A549 treated with CpdA at 1 μM for 4 hours (cell line): Measurements from ENCODE around the gene IGFLR1. TPM values are rescaled to one million over a fixed set of nuclear protein-coding genes. Genes with fewer than 3 reads are reported as not detected.

Source experiments
- total RNA-seq: library from RNA; stranded (reverse); fragments of 200-300 nt; extraction: Qiagen RNA extraction; gene quantifications from 5 replicates; pipeline ENCODE4 v1.2.3, GENCODE V29; 2022; ENCODE audit warnings: low read depth

Gene IGFLR1
- 9.3 to 12.6 TPM (median 11.0 TPM) in 5 replicates for total RNA-seq

GRCh38 chr19:35742121-35742724 lies at the start of gene IGFLR1:
Gene IGFLR1 (minus strand): TSS chr19:35742452. CDS start chr19:35741180, 1,272 bp downstream.

DNA sequence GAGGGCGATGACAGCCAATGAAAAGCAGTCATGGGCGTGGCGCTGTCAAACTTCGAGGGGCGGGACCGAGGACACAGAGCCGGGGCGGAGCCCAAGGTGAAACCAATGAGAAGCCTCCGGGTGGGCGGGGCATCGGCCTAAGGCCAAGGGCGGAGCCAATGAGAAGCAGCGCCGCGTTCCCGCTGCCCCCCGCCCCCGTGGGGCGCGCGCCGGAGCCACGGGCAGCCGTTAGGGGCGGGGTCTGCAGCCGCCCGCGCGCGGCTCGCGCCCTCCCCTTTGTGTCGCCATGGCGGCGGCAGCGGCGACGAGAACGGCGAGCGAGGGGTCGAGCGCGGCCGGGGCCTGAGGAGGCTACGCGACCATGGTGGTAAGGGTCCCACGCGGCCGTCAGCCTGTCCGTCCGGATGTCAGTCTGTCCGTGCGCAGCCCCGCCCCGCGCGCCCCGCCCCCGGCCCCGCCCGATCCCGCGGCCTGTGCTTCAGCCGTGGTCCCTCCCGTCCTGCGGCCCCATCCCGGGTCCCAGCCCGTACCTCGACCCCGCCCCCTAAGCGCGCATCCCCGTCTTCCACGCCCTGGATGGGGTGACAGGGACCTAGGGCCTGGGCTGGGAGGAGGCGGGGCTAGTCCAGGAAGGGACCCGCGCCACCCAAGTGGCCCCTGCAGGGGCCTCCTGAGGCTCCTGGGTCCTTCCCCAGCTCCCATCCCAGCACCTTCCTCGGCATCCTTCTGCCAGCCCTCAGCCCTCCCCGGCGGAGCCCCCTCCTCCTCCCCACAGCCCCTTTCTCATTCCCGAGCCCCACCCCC lies 33.2 kb upstream of the IGFLR1 start, which contains the start of gene ARHGAP33:
ARHGAP33 (plus strand) TSS at position 267 of the 804 bp plus-strand sequence; CDS start at position 362, 95 bp downstream.

GRCh38 chr19:35757749-35758608 lies 15.7 kb upstream of the IGFLR1 start, which contains the start of gene PROSER3:
Gene PROSER3 (plus strand): TSS chr19:35758176. CDS start chr19:35758216, 40 bp downstream.

DNA sequence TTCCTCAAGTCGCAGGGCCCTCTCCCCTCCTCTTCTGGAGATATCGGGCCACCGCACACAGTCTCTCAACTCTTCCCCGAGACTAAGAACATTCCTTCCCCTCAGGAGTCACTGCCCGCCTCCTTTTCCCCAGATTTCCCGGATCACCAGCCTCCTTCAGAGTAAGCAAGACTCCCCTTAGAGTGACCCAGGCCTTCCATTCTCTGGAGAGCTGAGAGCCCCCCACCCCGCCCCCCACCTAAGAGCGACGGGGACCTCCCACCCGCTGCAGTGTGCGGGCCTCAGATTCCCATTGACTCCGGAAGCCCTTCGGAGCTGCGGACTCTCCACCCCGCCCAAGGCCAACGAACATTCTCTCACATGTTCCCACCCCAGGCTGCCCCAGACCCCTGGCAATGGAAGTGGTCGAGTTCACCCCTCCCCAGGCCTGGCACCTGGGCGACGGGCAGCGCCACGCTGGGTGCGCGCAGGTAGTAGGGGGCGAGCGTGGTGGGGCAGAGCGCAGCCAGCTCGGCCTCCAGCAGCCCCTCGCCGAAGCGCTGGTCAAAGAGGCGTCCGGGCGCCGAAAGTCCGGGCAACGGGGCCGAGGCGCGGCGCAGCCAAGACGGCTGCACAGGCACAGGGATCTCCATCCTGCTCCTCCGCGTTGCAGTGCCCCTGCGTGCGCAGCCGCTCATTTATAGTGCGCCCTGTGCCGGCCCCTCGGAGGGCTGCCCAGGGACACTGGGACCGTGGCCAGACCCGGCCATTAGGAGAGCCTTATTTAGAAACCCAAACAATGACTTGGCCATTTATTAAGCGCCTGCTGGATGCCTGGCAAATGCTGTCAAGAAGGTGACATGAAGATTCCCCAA lies 14.4 kb upstream of the IGFLR1 start, which contains the start of gene HSPB6:
HSPB6 (minus strand) TSS at position 653 of the 854 bp plus-strand sequence; CDS start at position 632, 21 bp downstream.

DNA sequence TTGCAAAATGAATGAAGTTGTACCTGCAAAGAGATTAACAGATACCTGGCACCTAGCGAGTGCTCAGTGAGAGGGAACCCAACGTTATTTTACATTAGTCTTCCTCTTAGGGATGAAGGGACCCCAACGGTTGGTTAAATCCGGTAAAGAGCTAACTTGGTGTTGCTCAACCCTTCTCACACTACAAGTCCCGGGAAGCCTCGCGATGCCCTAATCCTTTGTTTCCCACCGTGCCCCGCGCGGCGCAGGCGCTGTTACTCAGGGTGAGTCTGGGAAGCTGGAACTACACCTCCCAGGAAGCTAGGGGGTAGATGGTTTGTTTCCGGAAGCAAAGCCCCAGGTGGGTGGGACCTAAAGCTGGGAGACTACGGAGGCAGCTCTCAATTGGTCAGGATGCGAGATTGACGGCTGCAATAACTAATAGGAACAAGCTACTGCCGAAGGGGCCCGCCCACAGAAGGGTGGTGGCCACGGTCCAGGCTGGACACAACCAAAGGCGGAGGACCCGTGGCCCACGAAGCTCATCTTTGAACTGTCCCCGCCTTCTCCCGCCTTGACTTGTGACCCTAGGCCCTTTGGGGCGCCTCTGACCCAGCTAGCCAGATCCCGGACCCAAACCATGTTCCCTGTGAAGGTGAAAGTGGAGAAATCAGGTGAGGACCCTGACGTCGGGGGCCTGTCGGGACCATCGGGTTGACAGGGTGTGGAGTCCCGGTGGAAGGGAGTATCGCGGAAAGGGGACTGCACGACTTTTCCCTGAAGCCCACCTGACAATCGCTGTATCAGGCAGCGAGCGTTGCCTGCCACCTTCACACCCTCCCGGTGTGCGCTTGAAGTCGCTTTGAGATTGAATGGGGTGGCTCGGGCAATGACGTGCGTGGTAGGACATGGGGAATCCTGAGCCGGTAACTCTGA lies 6.1 kb upstream of the IGFLR1 start, which contains the start of gene LIN37:
LIN37 (plus strand) TSS at position 471 of the 915 bp plus-strand sequence; CDS start at position 620, 149 bp downstream.

DNA sequence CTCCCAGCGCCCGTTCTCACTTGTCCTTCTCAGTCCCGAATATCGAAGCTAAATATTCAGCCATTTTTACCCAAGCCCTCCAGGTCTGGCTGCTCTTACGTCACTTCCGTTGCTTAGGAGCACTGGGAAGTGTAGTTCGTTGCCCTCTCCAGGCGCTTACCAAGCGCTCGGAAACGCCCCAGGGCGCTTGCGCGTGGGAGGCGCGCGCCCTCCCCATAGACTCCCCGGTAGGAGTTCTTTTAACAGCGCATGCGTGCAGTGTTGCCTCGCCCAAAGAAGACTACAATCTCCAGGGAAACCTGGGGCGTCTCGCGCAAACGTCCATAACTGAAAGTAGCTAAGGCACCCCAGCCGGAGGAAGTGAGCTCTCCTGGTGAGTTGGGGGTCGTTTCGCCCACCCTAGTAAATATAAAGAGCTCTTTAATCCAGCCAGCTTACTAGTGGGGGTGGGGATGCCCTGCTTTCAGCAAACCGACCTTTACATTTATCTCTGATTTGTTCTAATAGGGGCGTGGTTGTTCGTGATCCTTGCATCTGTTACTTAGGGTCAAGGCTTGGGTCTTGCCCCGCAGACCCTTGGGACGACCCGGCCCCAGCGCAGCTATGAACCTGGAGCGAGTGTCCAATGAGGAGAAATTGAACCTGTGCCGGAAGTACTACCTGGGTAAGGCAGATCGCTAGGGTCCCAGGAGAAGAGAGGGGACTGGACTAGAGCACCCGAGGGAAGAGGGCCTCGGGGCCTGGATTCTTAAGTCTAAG lies 3.3 kb upstream of the IGFLR1 start, which contains the start of the genes PSENEN and U2AF1L4:
PSENEN (plus strand) TSS at position 324 of the 759 bp plus-strand sequence; CDS start at position 604, 280 bp downstream.
U2AF1L4 (minus strand) TSS at position 91 of the 759 bp plus-strand sequence; CDS start at position 64, 27 bp downstream.

DNA sequence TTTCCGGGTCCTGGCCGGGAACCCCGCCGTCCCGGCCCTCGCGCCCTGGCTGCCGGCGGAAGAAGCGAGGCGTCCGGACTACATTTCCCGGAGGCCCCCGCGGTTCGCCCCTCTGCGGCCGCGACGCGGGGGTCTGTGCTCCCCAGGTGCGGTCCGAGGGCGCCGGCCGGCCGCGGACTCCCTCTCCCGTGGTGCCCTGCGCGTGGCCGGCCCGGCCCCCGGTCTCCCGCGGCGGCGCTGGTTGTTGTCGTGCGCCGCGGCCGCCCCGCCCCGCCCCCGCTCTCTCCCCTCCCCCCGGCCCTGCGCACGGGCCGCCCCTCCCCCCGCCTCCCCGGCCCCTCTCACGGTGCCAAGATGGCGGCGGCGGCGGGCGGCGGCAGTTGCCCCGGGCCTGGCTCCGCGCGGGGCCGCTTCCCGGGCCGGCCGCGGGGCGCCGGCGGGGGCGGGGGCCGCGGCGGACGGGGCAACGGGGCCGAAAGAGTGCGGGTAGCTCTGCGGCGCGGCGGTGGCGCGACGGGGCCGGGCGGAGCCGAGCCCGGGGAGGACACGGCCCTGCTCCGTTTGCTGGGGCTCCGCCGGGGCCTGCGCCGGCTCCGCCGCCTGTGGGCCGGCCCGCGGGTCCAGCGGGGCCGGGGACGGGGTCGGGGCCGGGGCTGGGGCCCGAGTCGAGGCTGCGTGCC lies 24.4 kb downstream of the IGFLR1 start, which contains the start of gene KMT2B:
KMT2B (plus strand) TSS at position 339 of the 680 bp plus-strand sequence; CDS start at position 355, 16 bp downstream.

GRCh38 chr19:35704218-35704617 lies 38.0 kb downstream of the IGFLR1 start, which contains the start of gene ZBTB32:
Gene ZBTB32 (plus strand): TSS chr19:35704558. CDS start chr19:35714627, 10,069 bp downstream.

Other genes with a start within 250 kb of the IGFLR1 start
- gene DMKN, start 228.8 kb downstream of the IGFLR1 start, total RNA-seq, result 30.7 to 39.2 TPM (median 32.3 TPM) in 5 replicates
- 3.3 to 4.8 TPM (median 3.7 TPM) in 5 replicates for gene SBSN, start 214.1 kb downstream of the IGFLR1 start, total RNA-seq
- not detected in 5 replicates for gene GAPDHS, start 209.0 kb downstream of the IGFLR1 start, total RNA-seq
- gene TMEM147, start 196.8 kb downstream of the IGFLR1 start, total RNA-seq, result 333 to 446 TPM (median 432 TPM) in 5 replicates
- 0.01 TPM in 1 of 5 replicates, not detected in the others for gene ATP4A, start 178.8 kb downstream of the IGFLR1 start, total RNA-seq
- not detected in 5 replicates for gene PMIS2, start 156.3 kb downstream of the IGFLR1 start, total RNA-seq
- gene HAUS5, start 129.7 kb downstream of the IGFLR1 start, total RNA-seq, result 12.9 to 17.2 TPM (median 14.8 TPM) in 5 replicates
- 143 to 210 TPM (median 201 TPM) in 5 replicates for gene RBM42, start 113.4 kb downstream of the IGFLR1 start, total RNA-seq
- gene ETV2, start 100.7 kb downstream of the IGFLR1 start, total RNA-seq, result 1.5 to 2.6 TPM (median 2.4 TPM) in 5 replicates
- 1,280 to 1,484 TPM (median 1,422 TPM) in 5 replicates for gene COX6B1, start 94.1 kb downstream of the IGFLR1 start, total RNA-seq
- gene UPK1A, start 75.9 kb downstream of the IGFLR1 start, total RNA-seq, result 0.62 to 1.1 TPM (median 0.86 TPM) in 5 replicates
- gene ZBTB32, start 37.9 kb downstream of the IGFLR1 start, total RNA-seq, result not detected in 5 replicates
- 51.4 to 66.0 TPM (median 58.9 TPM) in 5 replicates for gene KMT2B, start 24.4 kb downstream of the IGFLR1 start, total RNA-seq
- gene U2AF1L4, start 3.0 kb upstream of the IGFLR1 start, total RNA-seq, result 26.6 to 28.4 TPM (median 27.0 TPM) in 5 replicates
- 278 to 327 TPM (median 289 TPM) in 5 replicates for gene PSENEN, start 3.2 kb upstream of the IGFLR1 start, total RNA-seq
- gene LIN37, start 6.1 kb upstream of the IGFLR1 start, total RNA-seq, result 17.4 to 27.7 TPM (median 23.3 TPM) in 5 replicates
- 0.26 to 0.50 TPM (median 0.38 TPM) in 5 replicates for gene HSPB6, start 14.6 kb upstream of the IGFLR1 start, total RNA-seq
- 23.9 to 34.7 TPM (median 27.4 TPM) in 5 replicates for gene PROSER3, start 15.7 kb upstream of the IGFLR1 start, total RNA-seq
- gene ARHGAP33, start 33.1 kb upstream of the IGFLR1 start, total RNA-seq, result 3.5 to 8.1 TPM (median 5.6 TPM) in 5 replicates
- 0.17 to 0.50 TPM (median 0.25 TPM) in 5 replicates for gene PRODH2, start 70.4 kb upstream of the IGFLR1 start, total RNA-seq
- 0.41 to 0.83 TPM (median 0.49 TPM) in 5 replicates for gene NPHS1, start 110.1 kb upstream of the IGFLR1 start, total RNA-seq
- gene KIRREL2, start 114.5 kb upstream of the IGFLR1 start, total RNA-seq, result 0.47 to 0.65 TPM (median 0.51 TPM) in 5 replicates
- gene APLP1, start 126.1 kb upstream of the IGFLR1 start, total RNA-seq, result 66.5 to 99.5 TPM (median 89.7 TPM) in 5 replicates
- gene NFKBID, start 158.1 kb upstream of the IGFLR1 start, total RNA-seq, result 6.9 to 9.4 TPM (median 8.2 TPM) in 5 replicates
- 0.40 to 0.81 TPM (median 0.57 TPM) in 4 of 5 replicates, not detected in the other for gene HCST, start 160.1 kb upstream of the IGFLR1 start, total RNA-seq
- not detected in 5 replicates for gene TYROBP, start 165.8 kb upstream of the IGFLR1 start, total RNA-seq
- 16.7 to 26.3 TPM (median 20.5 TPM) in 5 replicates for gene LRFN3, start 193.9 kb upstream of the IGFLR1 start, total RNA-seq